Left ventricle myocardium inferior (tissue), 1 donor: Measurements from ENCODE around the gene CFHR4. TPM values are rescaled to one million over a fixed set of nuclear protein-coding genes. Genes with fewer than 3 reads are reported as not detected.
"Not testable (repeated sequence)": the region's sequence is repeated elsewhere in the genome, so short reads cannot be mapped to it uniquely, and the experiment has no call there.

Experiments
- DNase-seq: peaks from one replicate; pipeline ENCODE4 v3.0.0-alpha.2; 2020
- H3K27ac ChIP-seq: fragments of 200-600 bp; replicated peaks from 2 replicates; pipeline ENCODE4 v1.8.0; 2021
- H3K27me3 ChIP-seq: fragments of 200-600 bp; 2 replicates; pipeline ENCODE4 v1.8.0; 2021; ENCODE audit warnings: low read depth
- H3K36me3 ChIP-seq: fragments of 200-600 bp; 2 replicates; pipeline ENCODE4 v1.8.0; 2021
- H3K4me1 ChIP-seq: fragments of 200-600 bp; 2 replicates; pipeline ENCODE4 v1.8.0; 2021
- H3K4me3 ChIP-seq: fragments of 200-600 bp; 2 replicates; pipeline ENCODE4 v1.8.0; 2021; ENCODE audit warnings: mild to moderate bottlenecking, moderate library complexity
- H3K9me3 ChIP-seq: fragments of 200-600 bp; replicated peaks from 2 replicates; pipeline ENCODE4 v1.8.0; 2021
- intact Hi-C: fragments of 100-400 bp; cut with micrococcal nuclease; formaldehyde crosslinking; loops from one replicate; pipeline ENCODE4 v1.11.0; 2022
- total RNA-seq: library from RNA; stranded (reverse); fragmentation: NEBNext Ultra II Directional; extraction: Animal tissue kit (Norgen Biotek cat#: 25700); gene quantifications from one replicate; pipeline ENCODE4 v1.2.1, GENCODE V29; 2021
- TF ChIP-seq, protein P1 (sequence below): fragments of 200-600 bp; IDR thresholded peaks from 2 replicates; pipeline ENCODE4 v1.8.0; 2021; ENCODE audit warnings: antibody characterized with exemption, mild to moderate bottlenecking, borderline replicate concordance
- donor health status: DM: no; HTN: yes; CAD: no; lungs with severe emphysema.

Gene CFHR4
- total RNA-seq, 1 donor from 2014 or later = not detected

DNA sequence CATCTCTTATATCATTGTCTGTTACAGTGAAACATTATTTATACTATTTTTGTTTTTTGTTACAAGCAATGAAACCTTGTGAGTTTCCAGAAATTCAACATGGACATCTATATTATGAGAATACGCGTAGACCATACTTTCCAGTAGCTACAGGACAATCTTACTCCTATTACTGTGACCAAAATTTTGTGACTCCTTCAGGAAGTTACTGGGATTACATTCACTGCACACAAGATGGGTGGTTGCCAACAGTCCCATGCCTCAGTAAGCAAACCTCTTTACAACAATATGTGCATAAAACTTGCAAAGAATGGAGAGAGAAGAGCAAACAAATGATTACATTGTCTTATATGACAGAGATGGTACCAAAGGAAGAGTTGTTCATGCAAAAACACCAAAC, 22.4 kb downstream of the CFHR4 start:
- Histone ChIP-seq H3K9me3 (no peaks in the 10 kb centered on the region), H3K4me1 (no peaks in the 10 kb centered on the region), H3K27me3 (no peaks in the 10 kb centered on the region), H3K36me3 (no peaks in the 10 kb centered on the region), H3K27ac (no peak overlapping the region), H3K4me3 (no peak overlapping the region)
- DNase-seq = no peak
- TF ChIP-seq, protein P1, sequence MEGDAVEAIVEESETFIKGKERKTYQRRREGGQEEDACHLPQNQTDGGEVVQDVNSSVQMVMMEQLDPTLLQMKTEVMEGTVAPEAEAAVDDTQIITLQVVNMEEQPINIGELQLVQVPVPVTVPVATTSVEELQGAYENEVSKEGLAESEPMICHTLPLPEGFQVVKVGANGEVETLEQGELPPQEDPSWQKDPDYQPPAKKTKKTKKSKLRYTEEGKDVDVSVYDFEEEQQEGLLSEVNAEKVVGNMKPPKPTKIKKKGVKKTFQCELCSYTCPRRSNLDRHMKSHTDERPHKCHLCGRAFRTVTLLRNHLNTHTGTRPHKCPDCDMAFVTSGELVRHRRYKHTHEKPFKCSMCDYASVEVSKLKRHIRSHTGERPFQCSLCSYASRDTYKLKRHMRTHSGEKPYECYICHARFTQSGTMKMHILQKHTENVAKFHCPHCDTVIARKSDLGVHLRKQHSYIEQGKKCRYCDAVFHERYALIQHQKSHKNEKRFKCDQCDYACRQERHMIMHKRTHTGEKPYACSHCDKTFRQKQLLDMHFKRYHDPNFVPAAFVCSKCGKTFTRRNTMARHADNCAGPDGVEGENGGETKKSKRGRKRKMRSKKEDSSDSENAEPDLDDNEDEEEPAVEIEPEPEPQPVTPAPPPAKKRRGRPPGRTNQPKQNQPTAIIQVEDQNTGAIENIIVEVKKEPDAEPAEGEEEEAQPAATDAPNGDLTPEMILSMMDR = no peak
- intact Hi-C loops = no loop called here

DNA sequence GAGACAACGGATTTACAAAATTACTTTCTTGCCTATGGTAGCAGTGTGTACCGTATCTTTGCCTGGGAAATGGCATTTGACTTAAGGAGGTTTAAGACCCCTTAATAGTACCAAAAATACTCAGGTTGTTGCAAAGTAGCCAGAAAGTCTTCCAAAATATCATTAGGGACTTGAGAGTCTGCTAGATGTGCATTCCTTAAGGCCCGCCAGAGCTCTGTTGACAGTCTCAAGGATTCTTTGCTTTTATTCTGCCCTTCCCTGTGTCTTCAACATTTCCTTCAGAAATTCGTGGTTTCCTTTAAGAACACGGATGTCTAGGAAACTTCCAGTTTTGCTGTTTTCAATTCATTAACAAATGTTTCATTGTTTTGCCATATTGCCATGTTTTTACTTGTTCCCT, 24.4 kb downstream of the CFHR4 start:
- H3K27ac ChIP-seq, H3K27me3 ChIP-seq, intact Hi-C loops, H3K4me1 ChIP-seq, H3K36me3 ChIP-seq, H3K9me3 ChIP-seq, DNase-seq, H3K4me3 ChIP-seq: not testable (repeated sequence)

DNA sequence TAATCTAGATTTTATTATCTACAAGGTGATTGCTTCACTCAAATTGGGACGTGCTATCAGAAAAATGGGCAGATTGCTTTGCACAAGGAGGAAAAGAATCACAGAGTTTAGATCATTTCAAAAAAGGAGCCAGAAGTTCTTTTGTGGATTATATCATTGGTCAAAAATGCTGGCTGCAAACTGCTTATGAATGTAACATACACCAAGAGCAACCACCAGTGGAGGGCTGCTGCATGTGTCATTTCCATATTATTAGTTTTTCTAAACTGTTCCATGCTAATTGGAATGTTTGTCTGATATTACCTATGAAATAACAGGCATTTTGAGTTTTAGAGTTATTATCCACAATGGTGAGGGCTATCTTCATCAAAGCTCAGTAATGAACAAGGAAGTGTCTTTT, 39.0 kb downstream of the CFHR4 start:
- H3K27ac ChIP-seq, H3K36me3 ChIP-seq, H3K27me3 ChIP-seq, H3K4me3 ChIP-seq, intact Hi-C loops, H3K4me1 ChIP-seq, H3K9me3 ChIP-seq, DNase-seq: not testable (repeated sequence)

DNA sequence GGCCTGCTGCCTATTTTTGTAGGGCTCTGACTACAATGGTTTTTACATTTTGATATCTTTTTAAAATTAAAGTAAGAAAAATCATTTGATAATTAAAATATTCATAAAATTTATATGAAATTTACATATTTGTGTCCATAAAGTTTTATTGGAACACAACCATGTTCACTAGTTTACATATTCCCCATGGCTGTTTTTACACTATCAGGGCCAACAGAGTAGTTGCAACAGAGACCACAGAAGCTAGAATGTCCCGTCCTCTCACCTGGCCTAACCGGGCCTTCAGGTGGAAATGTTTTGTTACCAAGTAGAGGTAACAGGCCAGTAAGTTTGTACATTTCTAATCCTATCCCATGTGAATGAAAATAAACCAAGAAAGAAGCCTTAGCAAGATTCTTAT, 45.0 kb downstream of the CFHR4 start:
- H3K9me3 ChIP-seq, H3K27me3 ChIP-seq, H3K27ac ChIP-seq, H3K4me3 ChIP-seq, H3K4me1 ChIP-seq, H3K36me3 ChIP-seq, DNase-seq, intact Hi-C loops: not testable (repeated sequence)

DNA sequence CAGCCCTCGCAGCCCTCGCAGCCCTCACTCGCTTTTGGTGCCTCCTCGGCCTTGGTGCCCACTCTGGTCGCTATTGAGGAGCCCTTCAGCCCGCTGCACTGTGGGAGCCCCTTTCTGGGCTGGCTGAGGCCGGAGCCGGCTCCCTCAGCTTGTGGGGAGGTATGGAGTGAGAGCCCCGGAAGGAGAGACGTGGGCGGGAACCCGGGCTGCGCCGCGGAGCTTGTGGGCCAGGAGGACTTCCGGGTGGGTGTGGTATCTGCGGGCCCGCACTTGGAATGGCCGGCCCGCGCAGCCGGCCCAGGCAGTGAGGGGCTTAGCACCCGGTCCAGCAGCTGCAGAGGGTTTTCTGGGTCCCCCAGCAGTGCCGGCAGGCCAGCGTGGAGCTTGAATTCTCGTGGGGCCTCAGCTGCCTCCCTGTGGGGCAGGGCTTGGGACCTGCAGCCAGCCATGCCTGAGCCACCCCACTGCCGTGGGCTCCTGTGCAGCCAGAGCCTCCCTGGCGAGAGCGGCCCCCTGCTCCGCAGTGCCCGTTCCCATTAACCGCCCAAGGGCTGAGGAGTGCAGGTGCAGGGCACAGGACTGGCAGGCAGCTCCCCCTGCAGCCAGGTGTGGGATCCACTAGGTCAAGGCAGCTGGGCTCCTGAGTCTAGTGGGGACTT, 45.8 kb downstream of the CFHR4 start:
- intact Hi-C loops = no loop called here
- H3K27ac ChIP-seq = no peak overlapping the region
- no peaks in the 10 kb centered on the region for H3K4me1 ChIP-seq
- no peak for DNase-seq
- no peak overlapping the region for H3K4me3 ChIP-seq
- H3K36me3 ChIP-seq = no peaks in the 10 kb centered on the region
- H3K9me3 ChIP-seq = no peaks in the 10 kb centered on the region
- TF ChIP-seq, protein P1 = no peak
- no peaks in the 10 kb centered on the region for H3K27me3 ChIP-seq

DNA sequence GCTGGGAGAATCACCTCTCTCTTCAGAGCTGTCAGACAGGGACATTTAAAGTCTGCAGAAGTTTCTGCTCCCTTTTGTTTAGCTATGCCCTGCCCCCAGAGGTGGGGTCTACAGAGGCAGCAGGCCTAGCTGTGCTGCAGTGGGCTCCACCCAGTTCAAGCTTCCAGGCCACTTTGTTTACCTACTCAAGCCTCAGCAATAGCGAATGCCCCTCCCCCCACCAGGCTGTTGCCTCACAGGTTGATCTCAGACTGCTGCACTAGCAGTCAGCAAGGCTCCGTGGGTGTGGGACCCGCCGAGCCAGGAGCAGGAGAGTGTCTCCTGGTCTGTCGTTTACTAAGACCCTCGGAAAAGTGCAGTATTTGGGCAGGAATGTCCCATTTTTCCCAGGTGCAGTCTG, 53.6 kb downstream of the CFHR4 start:
- H3K4me3 ChIP-seq, DNase-seq, intact Hi-C loops, H3K27ac ChIP-seq, H3K27me3 ChIP-seq, H3K9me3 ChIP-seq, H3K36me3 ChIP-seq, H3K4me1 ChIP-seq: not testable (repeated sequence)

DNA sequence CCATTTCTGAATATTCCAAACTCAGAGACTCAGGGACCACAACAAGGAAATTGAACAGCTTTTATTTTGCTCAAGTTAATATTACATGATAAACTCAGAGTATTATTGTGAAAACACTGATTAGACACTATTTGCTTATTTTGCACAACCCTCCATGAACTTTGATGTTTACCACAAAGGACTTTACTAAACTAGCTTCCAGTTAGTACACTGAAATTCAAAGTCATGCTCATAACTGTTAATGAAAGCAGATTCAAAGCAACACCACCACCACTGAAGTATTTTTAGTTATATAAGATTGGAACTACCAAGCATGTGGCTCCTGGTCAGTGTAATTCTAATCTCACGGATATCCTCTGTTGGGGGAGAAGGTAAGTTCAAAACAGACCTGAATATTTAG, 55.7 kb downstream of the CFHR4 start, which contains the start of gene CFHR2:
TSS of gene CFHR2 (plus strand) at position 171 of the 400 bp plus-strand sequence. CDS start at position 314, 143 bp downstream.
- H3K9me3 ChIP-seq, intact Hi-C loops, H3K4me1 ChIP-seq, DNase-seq, H3K27ac ChIP-seq, H3K27me3 ChIP-seq, H3K4me3 ChIP-seq, H3K36me3 ChIP-seq: not testable (repeated sequence)

DNA sequence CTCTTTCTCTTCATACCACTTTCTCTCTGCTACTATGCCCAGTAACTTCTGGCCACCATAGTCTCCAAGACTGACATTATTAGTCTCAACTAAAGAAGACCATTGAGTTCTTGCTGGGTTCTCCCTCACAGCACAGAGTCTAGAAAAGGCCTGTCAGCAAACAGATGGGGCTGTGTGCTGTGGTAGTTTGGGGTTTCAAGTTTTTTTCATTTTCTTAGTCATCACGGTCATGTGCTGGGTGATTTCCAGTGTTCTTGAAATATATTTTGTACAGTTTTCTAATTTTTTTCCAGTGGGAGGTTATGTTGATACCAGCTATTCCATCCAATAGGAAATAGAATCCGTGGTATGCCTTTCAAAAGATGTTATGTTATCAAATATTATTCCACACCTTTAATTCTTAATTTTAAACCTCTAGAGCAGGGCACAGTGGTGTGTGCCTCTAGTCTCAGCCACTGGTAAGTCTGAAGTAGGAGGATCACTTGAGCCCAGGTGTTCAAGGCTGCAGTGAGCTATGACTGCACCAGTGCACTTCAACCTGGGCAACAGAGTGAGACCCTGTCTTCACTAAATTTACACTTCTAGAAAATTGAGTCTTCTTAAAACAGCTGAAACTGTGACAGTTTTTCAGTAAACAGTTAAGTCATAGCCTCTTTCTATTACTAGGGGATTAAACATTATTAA, 64.0 kb downstream of the CFHR4 start:
- Histone ChIP-seq H3K27me3 (no peaks in the 10 kb centered on the region), H3K4me1 (no peaks in the 10 kb centered on the region), H3K4me3 (no peak overlapping the region), H3K36me3 (no peaks in the 10 kb centered on the region), H3K27ac (no peak overlapping the region), H3K9me3 (no peaks in the 10 kb centered on the region)
- no peak for DNase-seq
- intact Hi-C loops = no loop called here
- TF ChIP-seq, protein P1 = no peak
